HG03460 (cell line): ENCODE measurements around the gene PPP1R13L.
"Not testable (repeated sequence)": the region's sequence is repeated elsewhere in the genome, so short reads cannot be mapped to it uniquely, and the experiment has no call there.

Experiments used
- ATAC-seq: cut with Tn5 transposase; IDR thresholded peaks from one replicate; pipeline ENCODE4 v1.9.1; 2021; ENCODE audit not compliant: unreplicated experiment

Gene PPP1R13L

GRCh38 chr19:45404557-45405434, at the start of gene PPP1R13L:
PPP1R13L (minus strand) TSS chr19:45405069; CDS start chr19:45398318, 6,751 bp downstream.
- ATAC-seq, result peak; percentile 9

GRCh38 chr19:45451850-45452387, 47.0 kb upstream of the PPP1R13L start:
- ATAC-seq, result no peak

- peak; percentile 11 for ATAC-seq
These were observed 46.4 kb upstream of the PPP1R13L start for GRCh38 chr19:45451131-45451849.

GRCh38 chr19:45450012-45450333, 45.1 kb upstream of the PPP1R13L start:
- no peak for ATAC-seq

- ATAC-seq, result no peak
These were observed 44.0 kb upstream of the PPP1R13L start for GRCh38 chr19:45448887-45449299.

GRCh38 chr19:45448425-45448756, 43.5 kb upstream of the PPP1R13L start:
- ATAC-seq, result no peak

- ATAC-seq, result no peak
These were observed 42.1 kb upstream of the PPP1R13L start for GRCh38 chr19:45446944-45447343.

- ATAC-seq, result no peak
These were observed 41.4 kb upstream of the PPP1R13L start for GRCh38 chr19:45446295-45446694.

GRCh38 chr19:45445139-45445538, 40.3 kb upstream of the PPP1R13L start:
- no peak for ATAC-seq

GRCh38 chr19:45444318-45445041, 39.6 kb upstream of the PPP1R13L start:
- peak; percentile 33 for ATAC-seq

- no peak for ATAC-seq
These were observed 38.8 kb upstream of the PPP1R13L start for GRCh38 chr19:45443462-45444317.

- no peak for ATAC-seq
These were observed 38.1 kb upstream of the PPP1R13L start for GRCh38 chr19:45442778-45443461.

GRCh38 chr19:45442408-45442777, 37.5 kb upstream of the PPP1R13L start:
- ATAC-seq, result no peak

GRCh38 chr19:45440873-45441654, 36.2 kb upstream of the PPP1R13L start:
- no peak for ATAC-seq

- no peak for ATAC-seq
These were observed 35.4 kb upstream of the PPP1R13L start for GRCh38 chr19:45440259-45440638.

- ATAC-seq, result peak; percentile 47
These were observed 34.8 kb upstream of the PPP1R13L start for GRCh38 chr19:45439569-45440258.

GRCh38 chr19:45439190-45439568, 34.3 kb upstream of the PPP1R13L start:
- ATAC-seq, result no peak

GRCh38 chr19:45437328-45437727, 32.5 kb upstream of the PPP1R13L start:
- no peak for ATAC-seq

GRCh38 chr19:45432543-45432942, 27.7 kb upstream of the PPP1R13L start:
- ATAC-seq, result not testable (repeated sequence)
